Kidney capillary endothelial cell (primary cell): ENCODE results near the gene KCNMA1.

Experiments used
- DNase-seq: peaks from one replicate; pipeline ENCODE4 v3.0.0-alpha.2; 2018; ENCODE audit warnings: low spot score

The KCNMA1 gene

GRCh38 chr10:77332256-77332655, 305.4 kb downstream of the KCNMA1 start:
- no peak for DNase-seq

DNA sequence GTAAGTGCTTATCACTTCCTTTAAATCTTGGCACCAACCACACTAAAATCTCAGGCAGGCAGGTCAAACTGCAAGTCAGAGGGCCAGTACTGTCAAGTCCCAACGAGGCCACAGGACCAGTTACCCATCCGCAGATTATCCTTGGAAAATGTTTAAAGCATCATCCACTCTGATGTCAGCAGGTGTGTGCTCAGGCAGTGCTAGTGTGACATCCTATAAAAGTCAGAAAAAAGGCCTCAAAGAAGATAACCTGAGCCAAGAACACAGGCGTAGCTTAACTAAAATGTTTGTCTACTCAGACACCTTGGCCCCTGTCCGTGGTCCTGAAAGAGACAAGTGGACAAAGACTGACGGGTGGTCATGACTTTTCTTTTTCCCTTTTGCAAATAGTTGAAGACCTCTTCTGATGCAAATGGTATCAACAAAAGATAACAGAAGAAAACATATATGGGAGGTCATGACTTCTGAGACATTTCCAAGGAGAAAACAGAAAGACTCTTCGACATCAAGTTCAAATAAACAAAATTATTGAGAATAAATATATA, 309.3 kb downstream of the KCNMA1 start:
- DNase-seq: peak; percentile 30

DNA sequence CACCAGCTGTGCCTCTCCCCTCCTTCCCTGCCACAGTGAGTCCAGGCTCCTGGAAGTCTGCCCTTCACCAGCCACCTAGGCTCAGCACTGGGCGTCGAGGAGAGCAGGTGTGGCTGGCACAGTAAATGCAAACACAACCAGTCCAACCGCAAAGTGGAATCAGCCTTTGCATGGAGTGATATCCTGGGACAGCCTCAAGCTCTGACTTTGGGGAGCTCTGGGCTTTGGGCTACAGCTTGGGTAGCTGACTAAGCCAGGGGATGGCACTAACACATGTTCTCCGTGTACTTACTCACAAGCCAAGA, 312.4 kb downstream of the KCNMA1 start:
- DNase-seq: no peak

GRCh38 chr10:77321838-77322237, 315.8 kb downstream of the KCNMA1 start:
- DNase-seq: no peak

GRCh38 chr10:77320971-77321471, 316.6 kb downstream of the KCNMA1 start:
- no peak for DNase-seq

- DNase-seq: no peak
These were observed 318.1 kb downstream of the KCNMA1 start for GRCh38 chr10:77319557-77319956.

DNA sequence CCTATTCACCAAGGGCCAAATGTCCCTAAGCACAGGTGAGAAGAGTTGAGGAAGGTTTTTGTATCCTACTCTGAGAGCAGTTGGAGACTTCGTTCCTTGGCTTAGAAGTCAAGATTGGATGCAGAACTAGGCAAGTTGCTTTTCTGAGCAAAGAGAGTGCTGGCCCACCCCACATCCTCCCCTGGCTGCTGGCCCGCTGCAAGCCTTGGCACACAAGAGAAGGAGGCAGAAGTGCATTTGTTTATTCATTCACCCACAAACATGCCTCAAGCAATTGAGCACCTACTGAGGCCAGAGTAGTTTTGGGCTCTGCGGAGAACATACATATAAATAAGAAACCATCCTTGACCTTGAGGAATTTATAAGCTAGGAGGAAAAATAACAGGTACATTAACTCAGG, 318.9 kb downstream of the KCNMA1 start:
- DNase-seq: no peak

DNA sequence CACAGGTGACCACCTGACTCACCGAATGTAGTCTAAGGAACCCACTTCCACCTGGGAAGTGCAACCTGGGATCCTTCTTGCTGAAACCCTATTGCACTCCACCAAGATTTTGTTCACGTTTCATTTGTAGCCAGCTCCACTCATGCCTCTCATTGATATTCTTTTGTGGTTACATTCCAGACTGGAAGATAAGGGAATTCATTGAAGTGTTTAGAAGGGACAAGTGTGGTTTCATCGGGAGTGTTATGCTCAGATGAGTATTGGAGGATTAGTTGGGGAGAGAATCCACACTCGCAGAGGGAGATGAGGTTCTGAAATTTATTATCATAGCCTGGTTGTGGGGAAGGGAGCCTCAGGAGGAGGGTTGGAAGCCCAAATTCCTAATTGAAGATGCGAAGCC, 320.4 kb downstream of the KCNMA1 start:
- no peak for DNase-seq

- no peak for DNase-seq
These were observed 322.0 kb downstream of the KCNMA1 start for GRCh38 chr10:77315496-77316129.

GRCh38 chr10:77313066-77313750, 324.4 kb downstream of the KCNMA1 start:
- DNase-seq: no peak

DNA sequence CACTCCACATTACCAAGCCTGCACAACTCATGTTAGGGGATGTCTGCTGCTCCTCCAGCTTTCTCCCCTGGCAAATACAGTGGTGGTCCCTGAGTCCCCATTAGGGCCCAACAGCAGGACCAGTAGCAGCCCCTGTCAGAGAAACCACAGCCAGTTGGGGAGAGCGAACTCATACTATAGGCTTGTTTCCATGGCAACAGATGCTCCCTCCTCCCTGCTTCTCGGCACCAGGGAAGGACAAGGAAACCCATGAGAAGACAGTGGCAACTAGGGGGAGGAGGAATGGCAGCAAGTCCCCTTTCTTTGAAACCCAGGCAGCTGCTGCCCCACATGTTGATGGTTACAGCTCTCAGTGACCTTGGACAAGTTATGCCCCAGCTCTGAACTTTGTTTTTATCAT, 326.4 kb downstream of the KCNMA1 start:
- DNase-seq: no peak

DNA sequence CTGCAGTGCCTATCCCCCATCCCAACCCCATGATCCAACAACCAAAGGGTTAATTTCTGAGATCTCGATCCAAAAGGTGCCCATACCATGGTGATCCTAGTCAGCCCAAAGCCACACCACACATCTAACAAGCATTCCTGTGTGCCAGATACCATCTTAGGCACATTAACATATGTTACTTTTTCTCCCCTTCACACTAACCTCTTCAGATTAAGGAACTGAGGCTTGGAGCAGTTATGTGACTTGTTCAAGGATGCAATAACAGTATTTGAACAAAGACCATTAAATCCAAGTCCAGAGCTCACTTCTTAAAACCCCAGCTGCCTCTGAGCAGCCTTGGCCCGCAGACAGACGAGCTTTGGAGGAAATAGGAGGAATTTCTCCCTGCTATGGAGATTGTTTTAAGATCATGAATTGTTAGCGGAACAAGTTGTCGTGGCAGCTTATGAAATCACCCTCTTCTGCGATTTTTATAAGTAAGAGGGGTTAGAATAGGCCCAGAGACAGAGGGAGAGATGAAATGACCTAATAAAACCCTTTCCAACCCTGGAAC, 327.2 kb downstream of the KCNMA1 start:
- DNase-seq: no peak

GRCh38 chr10:77309509-77309908, 328.1 kb downstream of the KCNMA1 start:
- DNase-seq: no peak

- DNase-seq: no peak
These were observed 328.5 kb downstream of the KCNMA1 start for GRCh38 chr10:77309092-77309491.

DNA sequence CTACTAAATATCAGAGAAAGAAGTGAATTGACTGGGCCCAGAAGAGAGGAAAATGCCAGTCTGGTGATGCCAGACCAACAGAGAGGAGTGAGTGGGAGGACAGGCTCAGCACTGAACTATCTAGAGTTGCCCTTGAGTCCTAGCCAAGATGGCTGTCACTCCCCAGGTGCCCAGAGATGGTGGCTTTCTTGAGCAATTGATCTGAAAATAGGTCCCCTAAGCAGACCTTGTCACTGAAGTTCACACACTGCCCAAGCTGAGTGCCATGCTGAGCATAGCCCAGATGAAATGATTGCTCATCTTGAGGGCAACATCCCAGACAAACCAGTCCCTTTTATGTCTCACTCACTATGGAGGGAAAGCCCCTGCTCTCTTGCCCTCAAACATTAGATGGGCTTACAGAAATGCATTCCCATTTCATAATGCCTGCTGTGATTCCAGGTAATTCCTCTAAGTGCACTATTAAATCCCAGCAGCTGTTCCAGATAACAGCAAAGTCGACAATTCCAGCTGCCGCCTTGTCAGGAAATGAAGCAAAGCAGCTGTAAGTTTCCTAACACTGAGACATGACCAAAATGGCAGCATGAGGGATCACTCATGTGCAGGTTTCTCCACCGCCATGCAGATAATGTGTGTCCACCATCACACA, 329.4 kb downstream of the KCNMA1 start:
- no peak for DNase-seq

DNA sequence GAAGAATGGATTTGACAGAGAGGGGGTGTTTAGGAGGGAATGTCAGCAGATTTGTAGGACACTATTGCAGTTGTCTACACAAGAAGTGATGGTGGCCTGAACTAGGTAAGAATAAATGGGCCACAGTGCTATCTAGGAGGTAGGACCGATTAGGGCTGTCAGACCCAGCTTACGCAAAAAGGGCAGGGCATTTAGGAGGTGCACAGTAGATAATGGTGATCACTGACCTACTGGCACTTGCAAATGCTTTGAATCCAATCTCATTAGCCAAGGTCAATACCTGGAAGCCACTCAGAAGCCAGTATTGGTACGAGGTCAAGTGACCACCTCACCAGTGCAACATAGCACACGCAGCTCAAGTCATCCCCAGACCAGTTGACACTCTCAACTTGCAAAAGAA, 330.9 kb downstream of the KCNMA1 start:
- no peak for DNase-seq

GRCh38 chr10:77305650-77306632, 331.7 kb downstream of the KCNMA1 start:
- DNase-seq: no peak

DNA sequence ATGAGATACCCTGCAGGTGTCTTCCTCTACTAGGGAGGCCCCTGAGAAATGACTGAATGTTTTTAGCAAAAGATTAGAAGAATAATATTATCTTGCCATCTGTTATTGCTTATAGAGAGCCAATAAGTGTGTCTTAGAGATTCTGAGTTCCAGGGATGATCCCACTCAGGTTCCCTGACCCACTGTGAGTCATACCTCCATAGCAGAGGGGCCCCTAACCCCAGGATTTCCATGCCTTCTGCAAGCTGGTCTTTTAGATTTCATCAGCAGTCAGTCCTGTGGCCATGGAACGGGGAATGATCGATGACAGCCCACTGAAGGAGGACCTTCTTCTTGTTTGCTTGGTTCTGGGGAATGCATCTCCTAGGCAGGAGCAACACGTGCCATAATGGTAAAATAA, 333.4 kb downstream of the KCNMA1 start:
- DNase-seq: no peak

DNA sequence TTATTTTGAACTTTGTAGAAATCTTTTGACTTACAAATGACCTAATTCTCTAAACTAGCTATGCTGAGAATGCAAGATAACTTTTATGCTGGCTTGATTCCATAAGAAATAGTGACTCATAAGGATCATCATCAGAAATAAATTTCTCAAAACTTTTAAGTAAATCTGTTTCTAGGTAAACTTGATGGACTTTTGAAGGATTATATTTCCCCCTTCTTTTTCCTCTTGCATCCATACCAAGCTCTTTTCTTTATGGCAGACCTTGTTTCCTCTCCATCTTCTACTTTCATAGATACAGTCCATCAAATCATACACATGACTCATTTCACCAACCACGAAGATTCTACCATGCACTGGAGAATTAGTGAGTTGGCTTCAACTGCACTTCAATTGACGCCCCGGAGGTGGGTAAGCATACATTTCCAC, 336.3 kb downstream of the KCNMA1 start:
- DNase-seq: no peak

GRCh38 chr10:77300682-77301302, 336.8 kb downstream of the KCNMA1 start:
- no peak for DNase-seq

- no peak for DNase-seq
These were observed 338.3 kb downstream of the KCNMA1 start for GRCh38 chr10:77299320-77299719.
